Stomach (tissue), 4 donors: ENCODE results near the gene MOB3B.

Experiments
- EP300 ChIP-seq: sonication (generic); formaldehyde crosslinking; IDR thresholded peaks from one replicate; pipeline ENCODE4 v1.6.1; 2017; ENCODE audit warnings: antibody characterized with exemption
- POLR2A ChIP-seq, 4 donors: fragments of 450-650 bp; IDR thresholded peaks; one replicate each; pipeline ENCODE4 v1.6.1; 2016; ENCODE audit warnings: antibody characterized with exemption in 4 of 4, control low read depth in 2 of 4, mild to moderate bottlenecking in 1 of 4, moderate library complexity in 1 of 4
- POLR2AphosphoS5 ChIP-seq, 3 donors: sonication (generic); formaldehyde crosslinking; IDR thresholded peaks; one replicate each; pipeline ENCODE4 v1.6.1; 2016; ENCODE audit warnings: antibody characterized with exemption in 3 of 3
- TF ChIP-seq, protein P1 (sequence below), 7 experiments: fragments of 450-650 bp in 4 of 7; fragments of 200-600 bp in 3 of 7; sonication (generic) in 3 of 7; IDR thresholded peaks; one replicate each; pipeline ENCODE4 v1.5.1; 2016 to 2019; ENCODE audit warnings: antibody characterized with exemption in 7 of 7, control low read depth in 2 of 7, mild to moderate bottlenecking in 1 of 7

GRCh38 chr9:27429436-27429835 is 100.2 kb downstream of the MOB3B start:
- TF ChIP-seq POLR2A (IDR thresholded peaks at IDR 0.05) (no peak), EP300 (no peak), POLR2AphosphoS5 (IDR thresholded peaks at IDR 0.05) (no peak)
- TF ChIP-seq, protein P1, sequence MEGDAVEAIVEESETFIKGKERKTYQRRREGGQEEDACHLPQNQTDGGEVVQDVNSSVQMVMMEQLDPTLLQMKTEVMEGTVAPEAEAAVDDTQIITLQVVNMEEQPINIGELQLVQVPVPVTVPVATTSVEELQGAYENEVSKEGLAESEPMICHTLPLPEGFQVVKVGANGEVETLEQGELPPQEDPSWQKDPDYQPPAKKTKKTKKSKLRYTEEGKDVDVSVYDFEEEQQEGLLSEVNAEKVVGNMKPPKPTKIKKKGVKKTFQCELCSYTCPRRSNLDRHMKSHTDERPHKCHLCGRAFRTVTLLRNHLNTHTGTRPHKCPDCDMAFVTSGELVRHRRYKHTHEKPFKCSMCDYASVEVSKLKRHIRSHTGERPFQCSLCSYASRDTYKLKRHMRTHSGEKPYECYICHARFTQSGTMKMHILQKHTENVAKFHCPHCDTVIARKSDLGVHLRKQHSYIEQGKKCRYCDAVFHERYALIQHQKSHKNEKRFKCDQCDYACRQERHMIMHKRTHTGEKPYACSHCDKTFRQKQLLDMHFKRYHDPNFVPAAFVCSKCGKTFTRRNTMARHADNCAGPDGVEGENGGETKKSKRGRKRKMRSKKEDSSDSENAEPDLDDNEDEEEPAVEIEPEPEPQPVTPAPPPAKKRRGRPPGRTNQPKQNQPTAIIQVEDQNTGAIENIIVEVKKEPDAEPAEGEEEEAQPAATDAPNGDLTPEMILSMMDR (IDR thresholded peaks at IDR 0.05), result no peak
